ENCODE measurements around the gene FCRLB. TPM values are rescaled to one million over a fixed set of nuclear protein-coding genes. Genes with fewer than 3 reads are reported as not detected.

The FCRLB gene
- total RNA-seq, 1 donor from 2014 or later = 0.53 TPM

Other genes starting within 250 kb of the FCRLB start
- 4.0 TPM for gene FCGR2A, start 216.1 kb upstream of the FCRLB start, total RNA-seq
- gene HSPA6, start 197.0 kb upstream of the FCRLB start, total RNA-seq = 0.48 TPM
- gene FCGR3A, start 171.7 kb upstream of the FCRLB start, total RNA-seq = 25.2 TPM
- 1.9 TPM for gene FCGR3B, start 90.4 kb upstream of the FCRLB start, total RNA-seq
- gene FCGR2B, start 58.4 kb upstream of the FCRLB start, total RNA-seq = 14.9 TPM
- not detected for gene FCRLA, start 14.3 kb upstream of the FCRLB start, total RNA-seq
- 4.8 TPM for gene DUSP12, start 28.2 kb downstream of the FCRLB start, total RNA-seq
- 14.4 TPM for gene ATF6, start 44.8 kb downstream of the FCRLB start, total RNA-seq